HG02763 (cell line): ENCODE results near the gene UBE2N.
"Not testable (repeated sequence)": the region's sequence is repeated elsewhere in the genome, so short reads cannot be mapped to it uniquely, and the experiment has no call there.

Experiments used
- ATAC-seq: cut with Tn5 transposase; IDR thresholded peaks from one replicate; pipeline ENCODE4 v1.9.1; 2021; ENCODE audit warnings: mild to moderate bottlenecking, moderate library complexity; ENCODE audit not compliant: unreplicated experiment

Gene UBE2N

DNA sequence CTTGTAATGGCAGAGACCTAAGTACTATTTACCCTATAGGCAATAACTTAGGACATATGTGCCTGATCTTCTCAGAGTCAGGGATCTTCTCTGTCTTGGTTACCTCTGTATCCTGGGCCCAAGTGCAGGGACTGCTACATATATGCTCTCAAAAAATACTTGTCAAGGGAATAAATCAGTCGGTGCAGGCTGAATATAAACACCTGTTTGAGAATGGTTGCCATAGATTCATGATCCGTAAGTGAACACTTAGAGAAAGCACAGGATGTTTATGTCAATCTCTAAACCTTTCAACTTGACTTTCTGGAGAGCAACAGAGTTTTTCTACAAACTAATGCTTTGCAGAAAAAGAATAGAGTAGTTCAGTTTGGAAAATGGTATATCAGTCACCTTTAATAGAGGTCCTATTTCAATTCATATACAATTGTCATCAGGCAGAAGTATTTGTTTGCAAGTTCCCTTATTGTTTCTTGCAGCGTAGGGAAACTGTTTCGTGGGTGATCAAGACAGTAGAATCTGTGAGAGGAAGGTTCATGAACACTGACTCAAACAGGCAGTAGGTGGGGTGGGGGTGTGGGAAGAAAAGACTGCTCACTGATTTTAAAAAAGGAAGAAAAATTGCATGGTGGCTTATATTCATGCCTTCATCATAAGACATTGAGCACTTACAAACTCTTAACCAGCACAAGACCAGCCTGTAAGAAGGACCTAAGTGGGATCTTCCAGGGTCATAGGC lies 6.0 kb upstream of the UBE2N start:
- no peak for ATAC-seq

DNA sequence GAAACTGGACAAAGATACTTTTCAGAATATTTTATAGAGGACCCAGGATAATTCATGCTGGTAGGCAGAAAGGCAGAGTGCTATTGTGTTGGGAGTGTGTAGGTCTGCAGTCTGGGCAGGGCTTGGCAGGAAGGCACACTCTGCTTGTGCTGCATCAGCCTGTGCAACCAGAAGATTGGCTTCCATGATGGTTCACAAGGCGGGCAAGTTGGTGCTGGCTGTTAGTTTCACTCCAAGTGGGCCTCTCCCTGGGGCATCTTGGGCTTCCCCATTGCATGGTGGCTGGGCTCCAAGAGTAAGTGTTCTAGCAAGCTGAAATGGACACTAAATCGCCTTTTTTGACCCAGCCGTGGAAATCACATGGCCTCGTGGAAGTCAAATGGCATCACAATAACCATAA lies 1.8 kb upstream of the UBE2N start:
- no peak for ATAC-seq

DNA sequence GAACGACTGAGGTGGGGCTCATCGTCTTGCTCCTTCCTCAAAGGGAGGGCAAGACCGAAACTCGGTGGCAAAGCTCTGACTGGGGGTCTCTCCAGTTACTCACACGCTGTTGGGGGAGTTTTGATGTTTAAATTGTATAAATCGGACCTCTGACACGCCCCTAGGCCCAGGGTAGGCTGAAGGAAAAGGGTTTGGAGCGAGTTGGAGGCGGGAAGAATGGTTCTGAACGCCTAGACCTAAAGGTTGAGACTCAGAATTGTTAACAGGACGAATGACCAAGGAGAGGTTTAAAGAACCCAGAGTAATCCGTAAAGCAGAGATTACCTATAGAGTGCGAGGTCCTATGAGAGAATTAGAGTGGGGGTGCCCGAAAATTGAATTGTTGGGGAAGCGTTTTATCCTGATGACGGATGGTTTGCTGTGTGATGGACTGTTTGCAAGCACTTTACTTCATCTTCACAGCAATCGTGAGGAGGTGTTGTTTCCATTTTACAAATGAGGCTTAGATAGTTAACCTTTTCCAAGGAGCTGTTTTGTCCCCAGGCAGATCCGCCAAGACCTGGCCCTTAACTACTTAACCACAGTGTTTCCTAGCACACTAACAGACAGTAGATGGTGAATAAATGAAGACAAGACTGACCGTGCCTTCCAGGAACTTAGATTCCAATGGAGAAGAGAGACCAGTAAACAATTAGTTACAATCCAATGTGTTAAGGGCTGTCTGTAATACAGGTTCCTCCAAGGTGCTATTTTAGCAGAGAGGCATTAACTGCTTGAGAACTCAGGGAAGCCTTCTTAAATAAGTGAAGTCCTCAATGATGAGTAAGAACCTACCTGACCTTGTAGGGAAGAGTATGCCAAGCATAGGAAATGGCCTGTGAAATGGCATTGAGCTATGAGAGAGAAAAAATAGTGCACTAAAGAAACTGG lies 929 bp upstream of the UBE2N start:
- ATAC-seq: no peak

DNA sequence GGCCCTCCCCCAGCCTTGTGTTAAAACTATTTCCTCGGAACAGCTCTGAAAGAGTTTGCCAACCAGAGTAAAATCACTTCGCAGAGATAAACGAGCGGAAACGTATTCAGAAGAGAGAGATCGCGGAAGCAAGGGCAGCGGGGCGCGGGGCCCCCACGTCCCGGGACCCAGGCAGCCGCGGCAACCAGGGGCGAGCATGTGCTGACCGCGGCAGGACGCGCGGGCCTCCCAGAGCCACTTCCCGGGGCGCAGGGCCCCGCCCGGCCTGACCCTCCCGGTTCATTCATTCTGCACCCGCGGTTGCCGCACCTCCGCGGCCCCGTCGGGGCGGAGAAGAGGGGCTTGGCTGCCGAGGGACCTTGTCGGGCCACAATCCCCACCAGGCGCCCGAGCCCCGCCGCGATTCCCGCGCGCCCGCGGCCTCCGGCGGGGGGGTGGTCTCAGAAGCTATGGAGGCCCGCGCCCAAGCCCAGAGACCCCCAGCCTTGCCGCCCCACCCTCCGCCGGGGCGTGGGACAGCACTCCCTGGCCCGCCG lies 598 bp downstream of the UBE2N start:
- no peak for ATAC-seq

DNA sequence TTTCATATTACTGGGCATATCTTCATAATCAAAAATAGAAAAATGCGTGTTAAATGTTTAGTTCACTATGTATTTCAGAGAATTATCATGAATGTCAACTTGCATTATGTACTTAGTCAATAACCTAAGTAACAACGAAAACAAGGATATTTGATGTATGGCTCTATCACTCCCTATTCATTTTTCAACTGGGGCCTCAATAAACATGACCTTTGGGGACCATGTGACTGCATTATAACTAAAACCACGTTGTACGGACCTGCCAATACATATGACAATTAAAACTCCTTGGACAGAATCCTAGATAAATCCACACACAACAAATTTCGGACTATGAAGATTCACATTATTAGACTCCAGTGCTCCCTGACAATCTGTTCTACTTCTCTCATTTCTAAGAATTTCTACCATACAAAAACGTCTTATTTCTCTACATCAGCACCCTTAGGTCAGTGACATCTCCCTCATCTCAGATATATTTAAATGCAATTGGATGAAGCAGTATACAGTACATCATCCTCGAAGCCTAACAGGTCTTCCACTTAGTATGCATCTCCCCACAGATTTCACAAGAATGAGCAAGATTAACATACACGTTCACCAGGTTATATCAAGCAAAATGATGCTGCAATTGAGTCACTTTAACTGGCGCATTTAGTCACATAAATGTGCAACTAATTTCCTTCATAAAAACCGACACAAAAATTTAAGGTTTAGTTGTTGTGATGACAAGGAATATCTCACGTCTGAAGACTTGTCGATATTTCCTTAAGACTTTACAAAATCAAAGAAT lies 1.5 kb downstream of the UBE2N start:
- no peak for ATAC-seq

DNA sequence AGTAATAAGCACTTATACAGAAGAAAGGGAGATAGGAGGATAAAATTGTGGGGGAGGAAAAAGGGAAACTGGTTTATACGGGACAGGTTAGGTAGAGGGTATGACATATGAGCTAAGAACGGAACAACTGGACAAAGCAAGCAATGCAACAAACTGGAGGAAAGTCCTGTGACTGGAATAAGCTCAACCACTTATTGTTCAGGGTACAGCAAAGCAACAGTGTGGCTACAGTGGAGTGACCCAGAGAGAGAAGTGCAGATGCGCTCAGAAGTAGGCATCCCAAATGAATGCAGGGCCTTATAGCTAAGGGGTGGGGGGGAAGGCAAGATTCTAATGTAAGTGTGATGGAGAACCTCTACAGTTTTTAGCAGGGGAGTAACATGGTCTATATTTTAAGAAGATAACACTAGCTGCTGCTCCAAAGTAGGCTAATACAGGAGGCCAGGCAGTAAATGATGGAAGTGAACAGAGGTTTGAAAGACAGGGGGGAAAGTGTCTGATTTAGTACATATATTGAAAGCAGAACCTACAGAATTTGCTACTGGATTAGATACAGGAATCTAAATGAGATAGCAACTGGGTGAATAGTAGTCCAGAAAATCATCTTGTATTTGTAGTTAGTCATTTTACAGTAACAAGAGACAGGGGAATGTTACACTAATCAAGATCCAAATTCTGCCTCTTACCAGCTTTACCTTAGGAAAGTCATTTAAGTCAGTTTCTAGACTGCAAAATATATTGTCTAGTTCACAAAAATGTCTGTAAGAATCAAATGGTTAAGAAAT lies 3.3 kb downstream of the UBE2N start:
- ATAC-seq: no peak

DNA sequence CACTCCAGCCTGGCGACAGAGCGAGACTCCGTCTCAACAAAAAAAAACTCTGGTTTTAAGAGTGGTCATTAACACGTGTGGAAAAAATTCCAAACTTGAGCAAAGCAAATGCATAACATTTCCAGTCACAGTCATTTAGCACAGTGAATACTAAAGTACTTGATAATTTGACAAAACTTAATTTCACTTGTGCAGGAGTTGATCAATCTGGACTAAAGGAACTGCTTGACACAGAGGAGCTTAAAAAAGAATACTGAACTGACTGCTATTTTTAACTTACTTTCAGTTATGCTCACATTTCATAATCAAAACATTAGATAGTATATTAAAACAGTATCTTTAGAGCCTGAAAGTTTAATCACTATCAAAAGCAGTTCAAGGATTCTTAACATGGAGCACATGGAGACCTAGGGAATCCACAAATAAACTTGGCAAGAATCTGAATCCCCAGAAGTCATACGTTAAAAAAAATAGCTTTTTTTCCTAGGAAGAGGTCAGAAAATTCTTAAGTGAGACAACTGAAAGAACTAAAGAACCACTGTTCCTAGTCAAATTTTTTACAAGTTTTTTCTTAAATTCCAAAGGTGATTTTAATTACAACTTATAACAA lies 7.4 kb downstream of the UBE2N start:
- ATAC-seq: no peak

DNA sequence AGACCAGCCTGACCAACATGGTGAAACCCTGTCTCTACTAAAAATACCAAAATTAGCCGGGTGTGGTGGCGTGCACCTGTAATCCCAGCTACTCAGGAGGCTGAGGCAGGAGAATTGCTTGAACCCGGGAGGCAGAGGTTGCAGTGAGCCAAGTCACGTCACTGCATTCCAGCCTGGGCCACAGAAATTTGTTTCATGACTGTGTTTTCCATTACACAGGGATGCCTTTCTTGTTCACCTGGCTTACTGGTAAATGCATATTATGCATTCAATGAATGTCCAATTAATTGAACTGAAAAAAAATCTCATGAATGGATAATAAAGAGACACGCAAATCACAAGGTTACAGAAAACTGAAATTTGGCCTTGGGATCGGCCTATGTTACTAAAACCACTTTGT lies 9.7 kb downstream of the UBE2N start:
- not testable (repeated sequence) for ATAC-seq

DNA sequence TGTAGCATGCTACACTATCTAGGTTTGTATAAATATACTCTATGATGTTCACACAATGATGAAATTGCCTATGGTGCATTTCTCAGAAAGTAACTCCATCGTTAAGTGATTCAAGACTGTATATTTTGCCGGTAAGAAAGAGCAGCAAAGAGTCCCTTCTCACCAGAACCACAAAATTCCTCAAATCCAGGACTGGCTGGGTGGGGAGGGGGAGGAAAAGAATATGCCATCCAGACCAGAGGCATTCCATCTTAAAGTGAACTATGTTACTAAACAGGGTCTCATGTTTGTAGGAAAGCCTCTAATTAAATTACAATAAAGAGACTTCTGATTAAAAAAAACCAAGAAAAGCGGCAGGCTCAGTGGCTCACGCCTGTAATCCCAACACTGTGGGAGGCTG lies 11.5 kb downstream of the UBE2N start:
- no peak for ATAC-seq

DNA sequence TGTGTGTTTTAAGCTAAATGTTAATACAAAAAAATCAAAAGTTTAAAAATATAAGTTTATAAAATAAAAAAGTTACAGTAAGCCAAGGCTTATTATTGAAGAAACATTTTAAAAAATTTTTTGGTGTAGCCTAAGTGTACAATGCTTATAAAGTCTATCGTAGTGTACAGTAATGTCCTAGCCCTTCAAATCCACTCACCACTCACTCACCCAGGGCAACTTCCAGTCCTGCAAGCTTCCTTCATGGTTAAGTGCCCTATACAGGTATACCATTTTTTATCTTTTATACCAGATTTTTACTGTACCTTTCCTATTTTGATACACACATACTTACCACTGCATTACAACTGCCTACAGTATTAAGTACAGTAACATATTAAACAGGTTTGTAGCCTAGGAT lies 11.9 kb downstream of the UBE2N start:
- no peak for ATAC-seq

DNA sequence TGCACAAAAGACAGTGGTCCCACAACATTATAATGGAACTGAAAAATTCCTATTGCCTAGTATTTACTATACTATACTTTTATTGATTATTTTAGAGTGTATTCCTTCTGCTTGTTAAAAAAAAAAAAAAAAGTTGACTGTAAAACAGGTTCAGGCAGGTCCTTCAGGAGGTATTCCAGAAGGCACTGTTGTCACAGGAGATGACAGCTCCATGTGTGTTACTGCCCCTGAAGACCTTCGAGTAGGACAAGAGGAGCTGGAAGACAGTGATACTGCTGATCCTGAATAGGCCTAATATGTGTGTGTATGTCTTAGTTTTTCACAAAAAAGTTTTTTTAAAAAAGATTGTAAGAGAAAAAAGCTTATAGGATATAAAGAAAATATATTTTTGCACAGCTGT lies 12.3 kb downstream of the UBE2N start:
- ATAC-seq: no peak

DNA sequence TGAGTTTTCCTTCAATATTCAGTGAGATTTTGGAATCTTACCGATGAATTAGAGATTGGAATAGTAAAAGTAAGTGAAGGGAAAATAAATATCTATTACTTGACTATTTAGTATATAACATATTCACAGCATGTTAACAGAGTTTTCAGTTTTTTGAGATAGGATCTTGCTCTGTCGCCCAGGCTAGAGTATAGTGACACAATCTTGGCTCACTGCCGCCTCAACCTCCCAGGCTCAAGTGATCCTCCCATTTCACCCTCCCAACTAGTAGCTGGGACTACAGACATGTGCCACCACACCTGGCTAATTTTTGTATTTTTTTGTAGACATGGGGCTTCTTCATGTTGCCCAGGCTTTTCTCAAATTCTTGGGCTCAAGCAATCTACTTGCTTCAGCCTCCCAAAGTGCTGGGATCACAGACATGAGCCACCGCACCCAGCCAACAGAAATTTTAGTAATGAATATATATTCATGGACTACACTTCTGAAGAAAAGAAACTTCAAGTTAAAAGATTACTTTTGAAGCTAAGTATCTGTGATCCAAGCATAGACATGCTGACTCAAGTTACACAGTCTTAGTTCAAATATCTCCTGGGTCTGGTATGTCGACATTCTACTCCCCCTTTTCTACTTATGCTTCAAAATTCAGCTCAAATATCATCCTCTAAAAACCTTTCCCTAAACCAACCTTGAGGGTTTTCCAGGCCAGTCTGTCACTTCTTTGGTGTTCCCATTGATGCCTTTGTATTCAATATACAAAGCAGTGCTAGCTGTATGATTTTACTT lies 13.8 kb downstream of the UBE2N start:
- ATAC-seq: no peak

DNA sequence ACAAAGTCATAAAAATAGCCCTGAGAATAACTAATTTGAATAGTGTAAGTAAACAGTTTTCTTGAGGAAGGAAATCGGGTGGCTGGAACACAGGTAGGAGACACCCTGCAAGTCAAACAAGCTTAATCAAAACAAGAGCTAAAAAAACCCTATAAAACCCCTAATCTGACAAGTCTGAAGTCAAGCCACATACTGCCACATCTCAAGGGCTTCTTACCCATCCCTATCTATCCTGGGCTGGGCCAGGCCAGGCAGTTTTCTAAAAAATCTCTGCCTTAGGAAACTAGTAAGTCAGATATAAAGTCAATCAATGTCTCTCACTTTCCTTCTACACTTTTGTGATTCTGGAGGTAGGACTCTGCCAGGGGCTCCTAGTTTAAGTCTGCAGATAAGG lies 15.3 kb downstream of the UBE2N start:
- ATAC-seq: no peak

DNA sequence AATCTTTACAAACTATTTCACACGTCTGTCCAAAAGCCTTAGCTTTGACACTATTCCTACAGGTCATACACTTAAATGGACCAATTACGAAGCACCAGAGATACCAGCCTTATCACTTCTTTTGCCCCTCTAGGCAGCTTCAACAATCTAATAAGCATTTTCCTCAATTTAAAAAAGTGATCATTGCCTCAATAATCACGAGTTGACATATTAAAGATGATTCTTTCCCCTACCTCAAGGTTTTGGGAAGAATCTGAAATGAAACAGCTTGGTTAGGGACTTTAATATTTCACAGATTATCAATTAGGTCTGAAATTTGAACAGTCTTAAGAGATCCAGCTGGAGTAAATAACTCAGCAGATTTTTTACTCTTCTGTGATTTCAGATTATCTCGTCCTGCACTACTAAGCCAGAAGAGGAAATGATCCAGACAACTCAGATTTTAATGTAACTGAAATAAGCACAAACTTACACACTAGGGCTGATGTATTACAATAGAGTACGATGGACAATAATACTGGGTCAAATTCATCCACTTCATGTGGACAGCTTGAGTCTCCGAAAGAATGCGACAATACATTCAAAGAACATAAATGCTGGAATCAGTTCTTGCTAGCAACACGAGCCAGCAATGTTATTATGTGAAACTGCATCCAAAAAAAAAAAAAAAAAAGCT lies 15.9 kb downstream of the UBE2N start:
- no peak for ATAC-seq

DNA sequence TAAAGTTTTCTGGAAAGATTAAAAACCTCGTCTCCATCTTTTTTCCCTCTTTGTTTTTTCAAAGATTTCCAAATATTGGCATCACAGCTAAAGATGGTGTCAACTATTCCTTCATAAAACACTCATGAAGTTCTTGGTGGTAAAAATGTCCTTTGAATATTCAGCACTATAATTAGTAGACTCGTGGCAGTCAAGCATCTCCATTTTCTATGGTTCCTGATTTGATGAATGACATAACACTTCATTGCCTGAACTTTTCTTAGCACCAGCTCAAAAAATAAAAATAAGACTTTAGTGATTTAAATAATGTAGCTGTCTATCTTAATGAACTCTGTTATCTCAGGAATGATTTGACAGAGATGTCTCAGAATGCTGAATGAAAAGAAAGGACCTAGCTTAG lies 19.7 kb downstream of the UBE2N start:
- ATAC-seq: no peak

DNA sequence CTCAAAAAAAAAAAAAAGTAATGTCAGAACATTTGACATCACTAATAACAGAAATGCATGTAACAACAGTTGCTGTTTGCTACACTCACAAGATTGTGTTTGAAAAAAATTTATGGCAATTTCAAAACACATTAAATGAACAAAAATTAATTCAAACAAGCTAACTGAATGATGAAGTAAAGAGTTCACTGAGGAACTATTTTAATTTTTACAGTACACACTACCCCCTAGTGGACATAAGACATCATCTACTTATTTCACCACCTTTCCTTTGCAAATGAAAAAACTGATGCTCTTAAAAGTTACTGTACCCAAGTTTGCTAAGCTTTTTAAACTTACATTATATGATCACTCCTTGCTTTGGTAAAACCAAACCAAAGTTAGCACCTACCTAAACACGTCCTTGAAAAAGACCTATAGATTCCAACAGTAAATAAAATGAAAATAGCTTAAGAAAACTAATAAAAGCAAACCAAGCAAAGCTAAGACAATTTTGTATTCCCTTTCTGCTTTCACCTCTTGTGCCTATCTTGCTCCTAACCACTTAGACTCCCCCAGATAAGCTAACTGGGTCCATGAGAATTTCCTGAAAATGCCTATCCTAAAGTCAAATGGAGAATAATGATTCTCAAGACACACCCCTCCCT lies 22.2 kb downstream of the UBE2N start:
- no peak for ATAC-seq

DNA sequence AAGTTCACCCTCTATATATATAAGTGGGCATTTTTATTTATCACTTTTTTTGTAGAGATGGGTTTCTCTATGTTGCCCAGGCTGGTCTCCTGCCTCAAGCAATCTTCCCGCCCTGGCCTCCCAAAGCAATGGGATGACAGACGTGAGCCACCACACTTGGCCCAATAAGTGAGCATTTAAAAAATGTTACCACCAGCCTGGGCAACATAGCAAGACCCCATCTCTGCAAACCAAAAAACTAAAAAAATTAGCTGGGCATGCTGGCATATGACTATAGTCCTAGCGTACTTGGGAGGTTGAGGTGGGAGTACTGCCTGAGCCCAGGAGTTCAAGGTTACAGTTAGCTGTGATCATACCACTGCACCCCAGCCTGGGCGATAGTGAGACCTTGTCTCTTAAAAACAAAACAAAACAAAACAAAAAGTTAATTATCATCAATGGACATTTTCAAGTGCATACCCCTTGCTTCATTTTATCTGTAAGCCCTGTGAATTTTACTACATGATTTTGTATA lies 23.7 kb downstream of the UBE2N start:
- no peak for ATAC-seq
